Iris pigment epithelial cell (primary cell): ENCODE measurements around the gene ARSH.
"Not testable (repeated sequence)": the region's sequence is repeated elsewhere in the genome, so short reads cannot be mapped to it uniquely, and the experiment has no call there.

Experiments used
- DNase-seq: peaks from one replicate; pipeline ENCODE4 v3.0.0-alpha.2; 2011; ENCODE audit warnings: low read depth

Gene ARSH

DNA sequence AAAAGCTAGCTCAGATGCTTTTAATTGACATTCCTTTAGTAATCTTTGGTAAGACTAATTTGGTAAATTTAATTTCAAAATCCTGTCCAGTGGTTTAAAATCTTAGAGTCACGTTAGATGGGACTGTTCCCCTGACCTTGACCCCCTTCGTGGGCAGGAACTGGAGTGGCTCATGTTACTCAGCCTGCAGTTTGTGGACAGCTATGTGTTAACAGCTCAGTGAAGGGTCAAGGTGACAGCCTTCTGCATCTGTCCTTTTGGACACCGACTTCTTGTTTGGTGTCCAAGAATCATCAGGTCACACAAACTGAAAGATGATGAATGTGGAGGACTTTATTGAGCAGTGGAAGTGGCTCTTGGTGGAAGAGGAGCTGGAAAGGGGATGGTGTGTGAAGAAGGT is 37.9 kb downstream of the ARSH start:
- no peak for DNase-seq

DNA sequence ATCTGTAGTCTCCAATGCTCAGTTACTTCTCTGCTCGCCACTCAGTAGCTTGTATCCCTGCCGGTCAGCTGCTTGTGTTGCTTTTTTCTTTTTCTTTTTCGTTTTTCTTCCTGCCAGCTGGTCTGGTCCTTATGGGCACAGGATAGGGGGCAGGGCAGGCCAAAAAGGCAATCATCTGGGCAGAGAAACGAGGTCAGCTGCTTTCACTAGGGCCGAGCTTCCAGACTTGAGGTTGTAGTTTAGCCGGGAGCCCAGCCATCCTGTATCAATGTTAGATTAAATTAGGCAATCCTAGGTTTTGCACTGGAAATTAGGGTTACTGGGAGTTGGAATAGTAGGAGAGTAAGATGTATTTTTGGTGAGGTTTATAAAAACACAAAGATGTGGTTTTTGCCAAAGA is 38.3 kb downstream of the ARSH start:
- no peak for DNase-seq

GRCh38 chrX:3046253-3047240 is 40.2 kb downstream of the ARSH start:
- DNase-seq, result no peak

- not testable (repeated sequence) for DNase-seq
Measured at GRCh38 chrX:3050523-3051175, 44.3 kb downstream of the ARSH start.

GRCh38 chrX:3052860-3053259 is 46.5 kb downstream of the ARSH start:
- DNase-seq, result no peak

GRCh38 chrX:3066555-3066954 is 60.2 kb downstream of the ARSH start:
- DNase-seq, result peak; percentile 13

DNA sequence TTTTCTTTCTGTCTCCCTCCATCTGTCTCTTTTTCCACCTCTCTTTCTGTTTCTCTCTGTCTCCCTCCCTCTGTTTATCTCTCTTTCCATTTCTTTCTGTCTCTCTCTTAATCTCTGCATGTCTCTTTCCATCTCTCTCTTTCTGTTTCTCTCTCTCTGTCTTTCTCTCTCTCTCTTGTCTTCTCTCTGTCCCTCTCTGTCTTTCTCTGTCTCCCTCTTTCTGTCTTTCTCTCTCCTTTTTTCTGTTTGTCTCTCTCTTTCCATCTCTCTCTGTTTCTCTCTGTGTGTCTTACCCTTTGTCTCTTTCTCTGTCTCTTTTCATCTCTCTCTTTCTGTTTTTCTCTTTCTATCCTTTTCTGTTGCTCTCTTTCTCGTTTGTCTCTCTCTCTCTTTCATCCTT is 69.6 kb downstream of the ARSH start:
- no peak for DNase-seq

DNA sequence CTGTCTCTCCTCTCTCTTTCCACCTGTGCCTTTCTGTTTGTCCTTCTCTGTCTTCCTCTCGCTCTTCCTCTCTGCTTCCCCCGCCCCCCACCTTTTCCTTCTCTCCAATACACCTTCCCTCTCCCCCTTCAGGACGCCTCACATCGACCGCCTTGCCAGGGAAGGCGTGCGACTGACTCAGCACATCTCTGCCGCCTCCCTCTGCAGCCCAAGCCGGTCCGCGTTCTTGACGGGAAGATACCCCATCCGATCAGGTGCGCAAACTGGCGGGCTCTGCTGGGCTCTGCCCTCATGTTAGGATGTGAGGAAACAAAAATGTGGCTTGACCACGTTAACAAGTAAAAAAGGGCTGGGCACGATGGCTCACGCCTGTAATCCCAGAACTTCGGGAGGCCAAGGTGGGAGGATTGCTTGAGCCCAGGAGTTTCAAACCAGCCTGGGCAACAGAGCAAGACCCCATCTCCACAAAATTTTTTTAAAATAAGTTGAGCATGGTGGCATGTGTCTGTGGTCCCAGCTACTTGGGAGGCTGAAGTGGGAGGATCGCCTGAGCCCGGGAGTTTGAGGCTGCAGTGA is 70.2 kb downstream of the ARSH start:
- DNase-seq, result no peak
